Measurements from ENCODE around the gene DEAF1. TPM values are rescaled to one million over a fixed set of nuclear protein-coding genes. Genes with fewer than 3 reads are reported as not detected.

Gene DEAF1
- total and polyA plus RNA-seq, 2 experiments from 2014 or later = 42.6 to 47.8 TPM

GRCh38 chr11:679271-680207 lies 15.5 kb downstream of the DEAF1 start:
- Histone ChIP-seq H3K27me3 (ENCODE audit: insufficient read depth) (no peaks in the 10 kb centered on the region), H3K36me3 (ENCODE audit: insufficient read depth) (peaks cover 16% of the 10 kb centered on the region; the same call in 1 of the 2 replicates), H2AFZ (no peak overlapping the region), H3K4me1 (ENCODE audit: insufficient read depth) (peaks cover 13% of the 10 kb centered on the region), H3K79me2 (replicated peaks; ENCODE audit: insufficient read depth) (no peaks in the 10 kb centered on the region), H3K4me3 (no peak overlapping the region), H3F3A (replicated peaks; ENCODE audit: low read depth) (peaks cover 22% of the 10 kb centered on the region; the same call in 1 of the 2 replicates), H3K9me2 (ENCODE audit: insufficient read depth) (no peaks in the 10 kb centered on the region), H3K4me2 (no peak overlapping the region), H4K20me1 (replicated peaks; ENCODE audit: insufficient read depth) (peaks cover 5% of the 10 kb centered on the region; the same call in 1 of the 2 replicates), H3K27ac (ENCODE audit: low read depth) (peak overlapping the region; percentile 59; the same call in 1 of the 2 replicates)
- Mint-ChIP-seq H3K27me3 (ENCODE audit: insufficient read depth, low read depth, poor library complexity) (no peaks in the 10 kb centered on the region), H3K4me1 (peaks cover 17% of the 10 kb centered on the region), H3K9me3 (no peaks in the 10 kb centered on the region), H3K4me3 (no peak overlapping the region), H3K36me3 (ENCODE audit: low read depth) (peaks cover 70% of the 10 kb centered on the region), H3K27ac (no peak overlapping the region)
- TF ChIP-seq EZH2phosphoT487 (IDR thresholded peaks at IDR 0.05; ENCODE audit: unreplicated experiment) (no peak), STAT1 (IDR thresholded peaks at IDR 0.05; ENCODE audit: unreplicated experiment) (no peak), ZNF331 (CRISPR knock-in tag; IDR thresholded peaks at IDR 0.05; ENCODE audit: low read depth) (no peak), EZH2 (IDR thresholded peaks at IDR 0.05; ENCODE audit: low read depth, unreplicated experiment) (no peak), REST (IDR thresholded peaks at IDR 0.05; ENCODE audit: unreplicated experiment) (no peak), ZNF114 (CRISPR knock-in tag; IDR thresholded peaks at IDR 0.05) (no peak), NANOG (IDR thresholded peaks at IDR 0.05; ENCODE audit: borderline replicate concordance) (no peak)
- TF ChIP-seq, protein P1, sequence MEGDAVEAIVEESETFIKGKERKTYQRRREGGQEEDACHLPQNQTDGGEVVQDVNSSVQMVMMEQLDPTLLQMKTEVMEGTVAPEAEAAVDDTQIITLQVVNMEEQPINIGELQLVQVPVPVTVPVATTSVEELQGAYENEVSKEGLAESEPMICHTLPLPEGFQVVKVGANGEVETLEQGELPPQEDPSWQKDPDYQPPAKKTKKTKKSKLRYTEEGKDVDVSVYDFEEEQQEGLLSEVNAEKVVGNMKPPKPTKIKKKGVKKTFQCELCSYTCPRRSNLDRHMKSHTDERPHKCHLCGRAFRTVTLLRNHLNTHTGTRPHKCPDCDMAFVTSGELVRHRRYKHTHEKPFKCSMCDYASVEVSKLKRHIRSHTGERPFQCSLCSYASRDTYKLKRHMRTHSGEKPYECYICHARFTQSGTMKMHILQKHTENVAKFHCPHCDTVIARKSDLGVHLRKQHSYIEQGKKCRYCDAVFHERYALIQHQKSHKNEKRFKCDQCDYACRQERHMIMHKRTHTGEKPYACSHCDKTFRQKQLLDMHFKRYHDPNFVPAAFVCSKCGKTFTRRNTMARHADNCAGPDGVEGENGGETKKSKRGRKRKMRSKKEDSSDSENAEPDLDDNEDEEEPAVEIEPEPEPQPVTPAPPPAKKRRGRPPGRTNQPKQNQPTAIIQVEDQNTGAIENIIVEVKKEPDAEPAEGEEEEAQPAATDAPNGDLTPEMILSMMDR (conservative IDR thresholded peaks at IDR 0.05; ENCODE audit: low read depth in 2 of 2) = no peak
- TF ChIP-seq, protein P2, sequence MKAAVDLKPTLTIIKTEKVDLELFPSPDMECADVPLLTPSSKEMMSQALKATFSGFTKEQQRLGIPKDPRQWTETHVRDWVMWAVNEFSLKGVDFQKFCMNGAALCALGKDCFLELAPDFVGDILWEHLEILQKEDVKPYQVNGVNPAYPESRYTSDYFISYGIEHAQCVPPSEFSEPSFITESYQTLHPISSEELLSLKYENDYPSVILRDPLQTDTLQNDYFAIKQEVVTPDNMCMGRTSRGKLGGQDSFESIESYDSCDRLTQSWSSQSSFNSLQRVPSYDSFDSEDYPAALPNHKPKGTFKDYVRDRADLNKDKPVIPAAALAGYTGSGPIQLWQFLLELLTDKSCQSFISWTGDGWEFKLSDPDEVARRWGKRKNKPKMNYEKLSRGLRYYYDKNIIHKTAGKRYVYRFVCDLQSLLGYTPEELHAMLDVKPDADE (IDR thresholded peaks at IDR 0.05) = no peak
- no peak for DNase-seq (ENCODE audit: low spot score)
- ATAC-seq = no peak

Measured in GM23338 (cell line).